HepG2 (cell line): Measurements from ENCODE around the gene ITPRIPL1. TPM values are rescaled to one million over a fixed set of nuclear protein-coding genes. Genes with fewer than 3 reads are reported as not detected.
A peak's percentile ranks its signal among the peaks of the same experiment; 100 is the strongest.

Experiments used
- ATF7 ChIP-seq, 2 experiments: fragments of 450-650 bp in 1 of 2; sonication (generic) in 1 of 2; formaldehyde crosslinking in 1 of 2; IDR thresholded peaks; 2 replicates each; pipeline versions ENCODE4 v1.4.0 to v1.6.1; 2016 to 2020; ENCODE audit warnings: antibody characterized with exemption in 1 of 2, mild to moderate bottlenecking in 1 of 2, missing genetic modification reagents in 1 of 2
- BCL6 ChIP-seq: IDR thresholded peaks from 2 replicates; pipeline ENCODE4 v1.6.1; 2016; ENCODE audit warnings: missing genetic modification reagents, missing compliant biosample characterization
- CBX1 ChIP-seq: IDR thresholded peaks from one replicate; pipeline ENCODE4 v1.6.1; 2016; ENCODE audit warnings: antibody characterized with exemption, low read depth
- GFI1 ChIP-seq: sonication (generic); formaldehyde crosslinking; IDR thresholded peaks from 2 replicates; pipeline ENCODE4 v1.5.0; 2020; ENCODE audit warnings: missing genetic modification reagents, mild to moderate bottlenecking, borderline replicate concordance
- HOXA9 ChIP-seq: sonication (generic); formaldehyde crosslinking; IDR thresholded peaks from 2 replicates; pipeline ENCODE4 v1.8.1; 2022; ENCODE audit warnings: missing genetic modification reagents, mild to moderate bottlenecking, moderate library complexity, borderline replicate concordance
- KDM2A ChIP-seq: sonication (generic); formaldehyde crosslinking; IDR thresholded peaks from 2 replicates; pipeline ENCODE4 v1.4.0; 2020; ENCODE audit warnings: low read depth, missing genetic modification reagents, borderline replicate concordance
- NFIB ChIP-seq: sonication (generic); formaldehyde crosslinking; IDR thresholded peaks from 2 replicates; pipeline ENCODE4 v1.9.0; 2021; ENCODE audit warnings: missing genetic modification reagents, mild to moderate bottlenecking, borderline replicate concordance
- SSRP1 ChIP-seq: IDR thresholded peaks from 2 replicates; pipeline ENCODE4 v1.6.1; 2016; ENCODE audit warnings: control low read depth
- TMF1 ChIP-seq: sonication (generic); formaldehyde crosslinking; IDR thresholded peaks from 2 replicates; pipeline ENCODE4 v1.8.1; 2022; ENCODE audit warnings: low read depth, missing genetic modification reagents
- USF2 ChIP-seq, 2 experiments: sonication (generic) in 1 of 2; formaldehyde crosslinking in 1 of 2; IDR thresholded peaks; 2 replicates each; pipeline versions ENCODE4 v1.5.1 to v1.6.1; 2011 to 2020; ENCODE audit warnings: borderline replicate concordance in 1 of 2, low read depth in 1 of 2, low read length in 1 of 2, mild to moderate bottlenecking in 1 of 2, missing genetic modification reagents in 1 of 2, moderate library complexity in 1 of 2
- ZBTB49 ChIP-seq: sonication (generic); formaldehyde crosslinking; IDR thresholded peaks from 2 replicates; pipeline ENCODE4 v1.4.0; 2020; ENCODE audit warnings: missing genetic modification reagents, borderline replicate concordance
- ZMAT3 ChIP-seq: sonication (generic); formaldehyde crosslinking; conservative IDR thresholded peaks from 2 replicates; pipeline ENCODE4 v1.7.0; 2021; ENCODE audit warnings: missing genetic modification reagents
- ZNF34 ChIP-seq: sonication (generic); formaldehyde crosslinking; IDR thresholded peaks from 2 replicates; pipeline ENCODE4 v1.4.0; 2020; ENCODE audit warnings: mild to moderate bottlenecking, missing genetic modification reagents, borderline replicate concordance
- ZNF446 ChIP-seq: sonication (generic); formaldehyde crosslinking; IDR thresholded peaks from 2 replicates; pipeline ENCODE4 v1.5.0; 2020; ENCODE audit warnings: mild to moderate bottlenecking, missing genetic modification reagents
- ZNF660 ChIP-seq: sonication (generic); formaldehyde crosslinking; IDR thresholded peaks from 2 replicates; pipeline ENCODE4 v1.5.1; 2020; ENCODE audit warnings: mild to moderate bottlenecking, low read depth, missing genetic modification reagents, borderline replicate concordance
- ZNF737 ChIP-seq: sonication (generic); formaldehyde crosslinking; IDR thresholded peaks from 2 replicates; pipeline ENCODE4 v1.5.0; 2020; ENCODE audit warnings: missing genetic modification reagents, mild to moderate bottlenecking, borderline replicate concordance
- ZSCAN30 ChIP-seq: sonication (generic); formaldehyde crosslinking; IDR thresholded peaks from 2 replicates; pipeline ENCODE4 v1.5.0; 2020; ENCODE audit warnings: mild to moderate bottlenecking, missing genetic modification reagents
- ZSCAN31 ChIP-seq: sonication (generic); formaldehyde crosslinking; IDR thresholded peaks from 2 replicates; pipeline ENCODE4 v1.5.0; 2020; ENCODE audit warnings: low read depth, mild to moderate bottlenecking, missing genetic modification reagents
- polyA plus RNA-seq, 8 experiments: library from polyadenylated mRNA; depleted of rRNA in 3 of 8; stranded (reverse) in 7 of 8; unstranded in 1 of 8; fragments of >200 nt; fragmentation: Illumina TruSeq in 4 of 8; extraction: Trizol in 4 of 8; gene quantifications; 2 replicates each; pipeline versions ENCODE4 v1.2.1 to v1.2.3, GENCODE V29; 2011 to 2016; ENCODE audit warnings: low read depth in 4 of 8, missing spikeins in 1 of 8, mixed read lengths in 1 of 8; ENCODE audit not compliant: insufficient read depth in 1 of 8
- total RNA-seq, 5 experiments: library from RNA; depleted of rRNA; stranded (reverse); fragments of >200 nt; fragmentation: Illumina TruSeq; extraction: Trizol; gene quantifications; 2 replicates each; pipeline ENCODE4 v1.2.3, GENCODE V29; 2016; ENCODE audit warnings: low read depth in 1 of 5
- TF ChIP-seq, protein P1 (sequence below): sonication (generic); formaldehyde crosslinking; conservative IDR thresholded peaks from 2 replicates; pipeline ENCODE4 v1.4.0; 2020; ENCODE audit warnings: missing genetic modification reagents
- TF ChIP-seq, protein P2 (sequence below): sonication (generic); formaldehyde crosslinking; IDR thresholded peaks from 2 replicates; pipeline ENCODE4 v1.4.0; 2020; ENCODE audit warnings: missing genetic modification reagents

The ITPRIPL1 gene
- total and polyA plus RNA-seq, 2 of the 13 experiments (the other 11 are each of a cell fraction or from before 2014, with no cell fraction given), result 4.3 to 11.7 TPM

GRCh38 chr2:96325041-96325883, at the start of gene ITPRIPL1 (continued):
- no peak for TF ChIP-seq ZBTB49
- peak; percentile 60; the same call in 1 of the 2 replicates for TF ChIP-seq GFI1
- no peak for TF ChIP-seq HOXA9 (CRISPR knock-in tag)
- no peak for TF ChIP-seq ZNF660 (CRISPR knock-in tag)
- TF ChIP-seq ZMAT3 (CRISPR knock-in tag), result peak; percentile 69
- TF ChIP-seq ZNF34 (CRISPR knock-in tag), result no peak
- 0 out of 2 replicates have a peak, but pooled peaks have one; percentile 4 for TF ChIP-seq ZSCAN31 (CRISPR knock-in tag)
- peak; percentile 53 for TF ChIP-seq KDM2A (CRISPR knock-in tag)
- TF ChIP-seq, protein P1, sequence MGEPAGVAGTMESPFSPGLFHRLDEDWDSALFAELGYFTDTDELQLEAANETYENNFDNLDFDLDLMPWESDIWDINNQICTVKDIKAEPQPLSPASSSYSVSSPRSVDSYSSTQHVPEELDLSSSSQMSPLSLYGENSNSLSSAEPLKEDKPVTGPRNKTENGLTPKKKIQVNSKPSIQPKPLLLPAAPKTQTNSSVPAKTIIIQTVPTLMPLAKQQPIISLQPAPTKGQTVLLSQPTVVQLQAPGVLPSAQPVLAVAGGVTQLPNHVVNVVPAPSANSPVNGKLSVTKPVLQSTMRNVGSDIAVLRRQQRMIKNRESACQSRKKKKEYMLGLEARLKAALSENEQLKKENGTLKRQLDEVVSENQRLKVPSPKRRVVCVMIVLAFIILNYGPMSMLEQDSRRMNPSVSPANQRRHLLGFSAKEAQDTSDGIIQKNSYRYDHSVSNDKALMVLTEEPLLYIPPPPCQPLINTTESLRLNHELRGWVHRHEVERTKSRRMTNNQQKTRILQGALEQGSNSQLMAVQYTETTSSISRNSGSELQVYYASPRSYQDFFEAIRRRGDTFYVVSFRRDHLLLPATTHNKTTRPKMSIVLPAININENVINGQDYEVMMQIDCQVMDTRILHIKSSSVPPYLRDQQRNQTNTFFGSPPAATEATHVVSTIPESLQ, result no peak
- 0 out of 2 replicates have a peak, but pooled peaks have one; percentile 6 for TF ChIP-seq BCL6 (CRISPR knock-in tag)
- TF ChIP-seq CBX1, result peak; percentile 62
- no peak for TF ChIP-seq ZNF737 (CRISPR knock-in tag)
- TF ChIP-seq ATF7 (IDR thresholded peaks at IDR 0.05), result no peak
- TF ChIP-seq ATF7 (CRISPR knock-in tag; IDR thresholded peaks at IDR 0.05), result no peak
- TF ChIP-seq SSRP1 (CRISPR knock-in tag), result no peak
- TF ChIP-seq TMF1 (CRISPR knock-in tag), result no peak; the same call in 1 of the 2 replicates
- TF ChIP-seq NFIB (CRISPR knock-in tag), result no peak
- TF ChIP-seq, protein P2, sequence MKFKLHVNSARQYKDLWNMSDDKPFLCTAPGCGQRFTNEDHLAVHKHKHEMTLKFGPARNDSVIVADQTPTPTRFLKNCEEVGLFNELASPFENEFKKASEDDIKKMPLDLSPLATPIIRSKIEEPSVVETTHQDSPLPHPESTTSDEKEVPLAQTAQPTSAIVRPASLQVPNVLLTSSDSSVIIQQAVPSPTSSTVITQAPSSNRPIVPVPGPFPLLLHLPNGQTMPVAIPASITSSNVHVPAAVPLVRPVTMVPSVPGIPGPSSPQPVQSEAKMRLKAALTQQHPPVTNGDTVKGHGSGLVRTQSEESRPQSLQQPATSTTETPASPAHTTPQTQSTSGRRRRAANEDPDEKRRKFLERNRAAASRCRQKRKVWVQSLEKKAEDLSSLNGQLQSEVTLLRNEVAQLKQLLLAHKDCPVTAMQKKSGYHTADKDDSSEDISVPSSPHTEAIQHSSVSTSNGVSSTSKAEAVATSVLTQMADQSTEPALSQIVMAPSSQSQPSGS (CRISPR knock-in tag), result no peak
- no peak for TF ChIP-seq USF2 (IDR thresholded peaks at IDR 0.05; ENCODE audit: low read depth, low read length)
- TF ChIP-seq USF2 (CRISPR knock-in tag; IDR thresholded peaks at IDR 0.05; ENCODE audit: borderline replicate concordance), result no peak
- no peak for TF ChIP-seq ZSCAN30
- peak; percentile 11; the same call in 1 of the 2 replicates for TF ChIP-seq ZNF446 (CRISPR knock-in tag)
